ENCODE data around the gene CEMIP2. TPM values are rescaled to one million over a fixed set of nuclear protein-coding genes. Genes with fewer than 3 reads are reported as not detected.

The CEMIP2 gene
- total and polyA plus RNA-seq, 2 of the 13 experiments (the other 11 are each of a cell fraction or from before 2014, with no cell fraction given), result 94.3 to 128 TPM

DNA sequence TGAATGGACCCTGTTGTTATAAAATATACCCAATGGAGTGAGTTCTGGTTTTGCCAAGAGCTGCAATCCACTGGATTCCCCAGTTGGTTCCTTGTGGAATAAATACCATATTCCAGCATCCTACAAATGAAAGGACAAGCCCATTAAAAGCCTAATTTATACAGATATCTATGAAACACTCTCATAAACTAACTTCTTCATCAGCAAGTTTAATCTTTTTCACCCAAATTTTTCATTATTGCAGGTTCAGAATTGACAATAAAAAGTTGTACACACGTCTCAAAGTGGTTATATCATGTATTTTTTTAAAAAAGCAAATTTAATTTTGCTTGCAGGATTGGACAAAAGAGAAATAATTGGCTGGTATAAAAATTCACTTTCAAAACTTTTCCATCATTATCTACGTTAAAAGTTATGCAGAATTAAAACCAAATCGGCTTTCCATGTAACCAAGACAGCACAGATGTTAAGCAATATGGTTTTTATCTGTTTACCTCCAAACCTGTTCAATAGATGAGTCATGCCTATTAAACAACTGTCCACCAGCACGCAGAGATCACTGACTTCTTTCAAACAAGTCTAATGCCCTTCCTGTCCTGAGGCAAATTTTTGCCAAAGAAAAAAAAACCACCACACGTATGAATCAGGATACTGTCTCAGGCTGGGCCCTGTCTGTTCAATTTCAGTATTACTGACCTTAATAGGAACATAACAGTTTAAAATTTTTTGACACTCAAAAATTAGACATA is 42.5 kb downstream of the CEMIP2 start (continued):
- TF ChIP-seq CREB1 (IDR thresholded peaks at IDR 0.05) (peak; percentile 46; the same call in 1 of the 2 replicates), CREB1 (CRISPR knock-in tag; IDR thresholded peaks at IDR 0.05) (peak; percentile 76), RFX1 (IDR thresholded peaks at IDR 0.05) (no peak), PLRG1 (conservative IDR thresholded peaks at IDR 0.05) (no peak), ZSCAN25 (CRISPR knock-in tag; IDR thresholded peaks at IDR 0.05) (no peak), NFIB (CRISPR knock-in tag; IDR thresholded peaks at IDR 0.05; ENCODE audit: borderline replicate concordance) (no peak), JUNB (CRISPR knock-in tag; IDR thresholded peaks at IDR 0.05; ENCODE audit: borderline replicate concordance) (peak; percentile 99), ETV5 (CRISPR knock-in tag; IDR thresholded peaks at IDR 0.05; ENCODE audit: borderline replicate concordance) (peak; percentile 95)
- TF ChIP-seq, protein P1, sequence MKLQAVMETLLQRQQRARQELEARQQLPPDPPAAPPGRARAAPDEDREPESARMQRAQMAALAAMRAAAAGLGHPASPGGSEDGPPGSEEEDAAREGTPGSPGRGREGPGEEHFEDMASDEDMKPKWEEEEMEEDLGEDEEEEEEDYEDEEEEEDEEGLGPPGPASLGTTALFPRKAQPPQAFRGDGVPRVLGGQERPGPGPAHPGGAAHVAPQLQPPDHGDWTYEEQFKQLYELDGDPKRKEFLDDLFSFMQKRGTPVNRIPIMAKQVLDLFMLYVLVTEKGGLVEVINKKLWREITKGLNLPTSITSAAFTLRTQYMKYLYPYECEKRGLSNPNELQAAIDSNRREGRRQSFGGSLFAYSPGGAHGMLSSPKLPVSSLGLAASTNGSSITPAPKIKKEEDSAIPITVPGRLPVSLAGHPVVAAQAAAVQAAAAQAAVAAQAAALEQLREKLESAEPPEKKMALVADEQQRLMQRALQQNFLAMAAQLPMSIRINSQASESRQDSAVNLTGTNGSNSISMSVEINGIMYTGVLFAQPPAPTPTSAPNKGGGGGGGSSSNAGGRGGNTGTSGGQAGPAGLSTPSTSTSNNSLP (IDR thresholded peaks at IDR 0.05; ENCODE audit: low read depth, low read length), result peak; percentile 99
- TF ChIP-seq, protein P2, sequence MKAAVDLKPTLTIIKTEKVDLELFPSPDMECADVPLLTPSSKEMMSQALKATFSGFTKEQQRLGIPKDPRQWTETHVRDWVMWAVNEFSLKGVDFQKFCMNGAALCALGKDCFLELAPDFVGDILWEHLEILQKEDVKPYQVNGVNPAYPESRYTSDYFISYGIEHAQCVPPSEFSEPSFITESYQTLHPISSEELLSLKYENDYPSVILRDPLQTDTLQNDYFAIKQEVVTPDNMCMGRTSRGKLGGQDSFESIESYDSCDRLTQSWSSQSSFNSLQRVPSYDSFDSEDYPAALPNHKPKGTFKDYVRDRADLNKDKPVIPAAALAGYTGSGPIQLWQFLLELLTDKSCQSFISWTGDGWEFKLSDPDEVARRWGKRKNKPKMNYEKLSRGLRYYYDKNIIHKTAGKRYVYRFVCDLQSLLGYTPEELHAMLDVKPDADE (CRISPR knock-in tag; IDR thresholded peaks at IDR 0.05), result no peak
- TF ChIP-seq, protein P3, sequence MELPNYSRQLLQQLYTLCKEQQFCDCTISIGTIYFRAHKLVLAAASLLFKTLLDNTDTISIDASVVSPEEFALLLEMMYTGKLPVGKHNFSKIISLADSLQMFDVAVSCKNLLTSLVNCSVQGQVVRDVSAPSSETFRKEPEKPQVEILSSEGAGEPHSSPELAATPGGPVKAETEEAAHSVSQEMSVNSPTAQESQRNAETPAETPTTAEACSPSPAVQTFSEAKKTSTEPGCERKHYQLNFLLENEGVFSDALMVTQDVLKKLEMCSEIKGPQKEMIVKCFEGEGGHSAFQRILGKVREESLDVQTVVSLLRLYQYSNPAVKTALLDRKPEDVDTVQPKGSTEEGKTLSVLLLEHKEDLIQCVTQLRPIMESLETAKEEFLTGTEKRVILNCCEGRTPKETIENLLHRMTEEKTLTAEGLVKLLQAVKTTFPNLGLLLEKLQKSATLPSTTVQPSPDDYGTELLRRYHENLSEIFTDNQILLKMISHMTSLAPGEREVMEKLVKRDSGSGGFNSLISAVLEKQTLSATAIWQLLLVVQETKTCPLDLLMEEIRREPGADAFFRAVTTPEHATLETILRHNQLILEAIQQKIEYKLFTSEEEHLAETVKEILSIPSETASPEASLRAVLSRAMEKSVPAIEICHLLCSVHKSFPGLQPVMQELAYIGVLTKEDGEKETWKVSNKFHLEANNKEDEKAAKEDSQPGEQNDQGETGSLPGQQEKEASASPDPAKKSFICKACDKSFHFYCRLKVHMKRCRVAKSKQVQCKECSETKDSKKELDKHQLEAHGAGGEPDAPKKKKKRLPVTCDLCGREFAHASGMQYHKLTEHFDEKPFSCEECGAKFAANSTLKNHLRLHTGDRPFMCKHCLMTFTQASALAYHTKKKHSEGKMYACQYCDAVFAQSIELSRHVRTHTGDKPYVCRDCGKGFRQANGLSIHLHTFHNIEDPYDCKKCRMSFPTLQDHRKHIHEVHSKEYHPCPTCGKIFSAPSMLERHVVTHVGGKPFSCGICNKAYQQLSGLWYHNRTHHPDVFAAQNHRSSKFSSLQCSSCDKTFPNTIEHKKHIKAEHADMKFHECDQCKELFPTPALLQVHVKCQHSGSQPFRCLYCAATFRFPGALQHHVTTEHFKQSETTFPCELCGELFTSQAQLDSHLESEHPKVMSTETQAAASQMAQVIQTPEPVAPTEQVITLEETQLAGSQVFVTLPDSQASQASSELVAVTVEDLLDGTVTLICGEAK (IDR thresholded peaks at IDR 0.05), result no peak
- TF ChIP-seq, protein P3 (CRISPR knock-in tag; IDR thresholded peaks at IDR 0.05), result no peak
- TF ChIP-seq, protein P4, sequence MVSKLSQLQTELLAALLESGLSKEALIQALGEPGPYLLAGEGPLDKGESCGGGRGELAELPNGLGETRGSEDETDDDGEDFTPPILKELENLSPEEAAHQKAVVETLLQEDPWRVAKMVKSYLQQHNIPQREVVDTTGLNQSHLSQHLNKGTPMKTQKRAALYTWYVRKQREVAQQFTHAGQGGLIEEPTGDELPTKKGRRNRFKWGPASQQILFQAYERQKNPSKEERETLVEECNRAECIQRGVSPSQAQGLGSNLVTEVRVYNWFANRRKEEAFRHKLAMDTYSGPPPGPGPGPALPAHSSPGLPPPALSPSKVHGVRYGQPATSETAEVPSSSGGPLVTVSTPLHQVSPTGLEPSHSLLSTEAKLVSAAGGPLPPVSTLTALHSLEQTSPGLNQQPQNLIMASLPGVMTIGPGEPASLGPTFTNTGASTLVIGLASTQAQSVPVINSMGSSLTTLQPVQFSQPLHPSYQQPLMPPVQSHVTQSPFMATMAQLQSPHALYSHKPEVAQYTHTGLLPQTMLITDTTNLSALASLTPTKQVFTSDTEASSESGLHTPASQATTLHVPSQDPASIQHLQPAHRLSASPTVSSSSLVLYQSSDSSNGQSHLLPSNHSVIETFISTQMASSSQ (IDR thresholded peaks at IDR 0.05; ENCODE audit: low read depth), result peak; percentile 43
- TF ChIP-seq, protein P4 (CRISPR knock-in tag; IDR thresholded peaks at IDR 0.05; ENCODE audit: borderline replicate concordance), result peak; percentile 33; the same call in 1 of the 2 replicates
